Posterior vena cava (tissue), 2 donors: Measurements from ENCODE around the gene GREM1. TPM values are rescaled to one million over a fixed set of nuclear protein-coding genes. Genes with fewer than 3 reads are reported as not detected.

Experiments
- DNase-seq: peaks from one replicate; pipeline ENCODE4 v3.0.0-alpha.2; 2020; ENCODE audit warnings: low spot score
- intact Hi-C, 2 donors: fragments of 100-400 bp; cut with DNase I; formaldehyde crosslinking; loops; one replicate each; pipeline versions ENCODE4 v1.14.1 to v1.14.2; 2022 to 2023
- total RNA-seq, 2 donors: library from RNA; stranded (reverse); fragmentation: NEBNext Ultra II Directional; extraction: Animal tissue kit (Norgen Biotek cat#: 25700); gene quantifications; one replicate each; pipeline ENCODE4 v1.2.1, GENCODE V29; 2021
- donor health status: DM: yes; HTN: yes; CAD: no.
- donor health status: DM: yes; HTN: yes; CAD: no.

Gene GREM1
- total RNA-seq, 2 donors from 2014 or later: 283 to 825 TPM

- no peak for DNase-seq
- intact Hi-C loops: no loop called here
These were observed 3.8 kb downstream of the GREM1 start for GRCh38 chr15:32721596-32721995.

- intact Hi-C loops: no loop called here
- DNase-seq: no peak
These were observed 4.3 kb downstream of the GREM1 start for GRCh38 chr15:32722136-32722535.

DNA sequence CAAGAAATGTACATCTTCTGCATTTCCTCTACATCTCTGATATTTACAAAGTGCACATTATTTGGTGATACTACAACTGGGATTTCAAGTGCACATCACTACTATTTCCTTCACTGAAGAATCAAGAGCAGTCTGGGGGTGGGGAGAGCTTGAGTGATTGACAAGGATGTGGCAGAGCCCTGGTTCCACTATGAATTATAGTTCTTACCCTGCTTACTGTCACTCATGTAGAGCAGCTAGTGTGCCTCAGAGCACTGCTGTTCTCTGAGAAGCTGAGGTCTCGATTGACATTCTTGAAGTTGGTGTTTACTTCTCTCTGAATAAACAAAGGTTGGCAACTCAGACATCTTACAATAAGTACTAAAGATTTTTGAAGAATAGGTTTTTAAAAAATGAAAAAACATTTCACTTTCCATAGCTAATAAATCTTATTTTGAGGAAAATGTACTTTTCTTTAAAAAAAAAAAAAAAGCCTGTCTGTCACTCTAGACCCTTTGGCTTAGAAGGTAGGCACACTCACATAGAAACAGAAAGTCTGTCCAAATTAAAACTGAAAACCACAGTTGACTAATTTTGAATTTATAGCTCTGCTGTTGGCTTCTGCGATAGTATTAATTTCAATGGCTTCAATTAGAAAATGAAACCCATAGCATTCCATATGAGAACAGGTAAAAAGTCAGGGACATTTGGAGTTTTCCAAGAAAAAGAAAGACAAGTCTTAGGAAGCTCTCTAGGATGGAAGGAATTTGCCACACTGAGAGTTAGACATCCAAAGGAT, 5.6 kb downstream of the GREM1 start:
- no peak for DNase-seq
- intact Hi-C loops: no loop called here

DNA sequence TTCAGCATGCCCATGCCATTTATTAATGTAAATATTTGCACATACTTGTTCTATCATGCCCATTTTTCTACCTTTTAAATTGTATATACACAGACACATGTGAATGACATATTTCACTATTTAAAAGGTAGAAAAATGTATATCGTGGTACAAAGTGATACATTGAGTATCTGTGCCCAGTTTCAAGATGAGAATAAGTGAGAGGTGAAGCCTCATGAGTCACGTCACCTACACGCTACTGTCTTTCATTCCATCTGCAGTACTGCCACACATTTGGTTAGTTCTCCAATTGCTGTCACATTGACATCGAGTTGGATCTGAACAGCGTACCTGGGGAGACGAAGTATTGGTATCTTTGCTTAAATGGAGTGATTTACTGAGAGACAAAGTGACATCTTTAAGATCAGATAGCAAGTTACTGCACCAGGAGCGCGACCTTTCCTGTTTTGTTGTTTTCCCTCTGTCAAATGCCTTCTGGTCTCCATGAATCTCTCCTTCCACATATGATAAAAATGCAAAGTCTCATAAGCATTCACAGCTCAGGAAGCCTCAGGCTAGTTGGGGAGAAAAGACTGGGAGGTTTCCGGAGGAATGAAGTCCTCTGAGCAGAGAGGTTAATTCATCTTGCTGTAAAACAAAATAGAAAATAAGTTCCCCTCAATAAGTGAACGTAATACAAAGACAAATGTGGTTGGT, 12.0 kb downstream of the GREM1 start:
- DNase-seq: no peak
- intact Hi-C loops: loop anchor here in 1 of 2 donors (10.0 kb wide), 1 partner anchor 125 kb away; no protein-coding TSS in a partner anchor

- intact Hi-C loops: loop anchor here in 1 of 2 donors (10.0 kb wide), 1 partner anchor 124 kb away; no protein-coding TSS in a partner anchor
- peak; percentile 70 for DNase-seq
These were observed 13.2 kb downstream of the GREM1 start for GRCh38 chr15:32730677-32731654.

GRCh38 chr15:32732574-32733157, 14.9 kb downstream of the GREM1 start:
- DNase-seq: no peak
- intact Hi-C loops: loop anchor here in 1 of 2 donors (10.0 kb wide), 1 partner anchor 122 kb away; no protein-coding TSS in a partner anchor

DNA sequence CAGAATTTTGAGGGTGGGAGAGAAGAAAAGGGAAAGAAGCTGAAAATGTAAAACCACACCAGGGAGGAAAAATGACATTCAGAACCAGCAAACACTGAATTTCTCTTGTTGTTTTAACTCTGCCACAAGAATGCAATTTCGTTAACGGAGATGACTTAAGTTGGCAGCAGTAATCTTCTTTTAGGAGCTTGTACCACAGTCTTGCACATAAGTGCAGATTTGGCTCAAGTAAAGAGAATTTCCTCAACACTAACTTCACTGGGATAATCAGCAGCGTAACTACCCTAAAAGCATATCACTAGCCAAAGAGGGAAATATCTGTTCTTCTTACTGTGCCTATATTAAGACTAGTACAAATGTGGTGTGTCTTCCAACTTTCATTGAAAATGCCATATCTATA, 15.5 kb downstream of the GREM1 start:
- DNase-seq: no peak
- intact Hi-C loops: loop anchor here in 1 of 2 donors (10.0 kb wide), 1 partner anchor 122 kb away; no protein-coding TSS in a partner anchor

- intact Hi-C loops: loop anchor here in 1 of 2 donors (10.0 kb wide), 1 partner anchor 119 kb away; no protein-coding TSS in a partner anchor
- no peak for DNase-seq
These were observed 18.3 kb downstream of the GREM1 start for GRCh38 chr15:32735989-32736700.

GRCh38 chr15:32736701-32737061, 18.9 kb downstream of the GREM1 start:
- DNase-seq: no peak
- intact Hi-C loops: loop anchor here in 1 of 2 donors (10.0 kb wide), 1 partner anchor 118 kb away; no protein-coding TSS in a partner anchor

DNA sequence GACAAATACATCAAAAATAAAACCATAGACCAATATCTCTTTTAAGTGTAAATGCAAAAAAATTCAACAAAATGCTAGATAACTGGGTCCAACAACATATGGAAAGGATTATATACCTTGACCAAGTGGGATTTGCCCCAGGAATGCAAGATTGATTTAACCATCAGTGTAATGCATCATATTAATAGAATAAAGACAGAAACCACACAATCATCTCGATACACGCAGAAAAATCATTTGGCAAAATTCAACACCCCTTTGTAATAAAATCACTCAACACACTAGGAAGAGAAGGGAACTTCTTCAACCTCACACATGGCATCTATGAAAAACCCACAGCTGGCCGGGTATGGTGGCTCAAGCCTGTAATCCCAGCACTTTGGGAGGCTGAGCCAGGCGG, 19.5 kb downstream of the GREM1 start:
- intact Hi-C loops: loop anchor here in 1 of 2 donors (10.0 kb wide), 1 partner anchor 117 kb away; no protein-coding TSS in a partner anchor
- no peak for DNase-seq

DNA sequence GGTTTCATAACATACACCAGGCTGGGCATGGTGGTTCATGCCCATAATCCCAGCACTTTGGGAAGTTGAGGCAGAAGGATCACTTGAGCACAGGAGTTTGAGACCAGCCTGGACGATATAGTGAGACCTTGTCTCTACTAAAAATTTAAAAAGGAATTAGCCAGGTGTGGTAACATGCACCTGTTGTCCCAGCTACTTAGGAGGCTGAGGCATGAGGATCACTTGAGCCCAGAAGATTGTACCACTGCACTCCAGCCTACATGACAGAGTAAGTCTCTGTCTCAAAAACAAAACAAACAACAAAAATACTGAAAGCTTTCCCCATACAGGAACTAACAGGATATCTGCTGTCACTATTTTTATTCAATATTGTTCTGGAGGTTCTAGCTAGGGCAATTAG, 20.9 kb downstream of the GREM1 start:
- intact Hi-C loops: loop anchor here in 1 of 2 donors (10.0 kb wide), 1 partner anchor 116 kb away; no protein-coding TSS in a partner anchor

GRCh38 chr15:32739522-32740063, 21.8 kb downstream of the GREM1 start:
- no peak for DNase-seq
- intact Hi-C loops: loop anchor here (5.0 to 10.0 kb wide), 2 partner anchors 115 to 1448 kb away; no protein-coding TSS in a partner anchor

More for the DNA sequence above, 20.9 kb downstream of the GREM1 start:
- no peak for DNase-seq

DNA sequence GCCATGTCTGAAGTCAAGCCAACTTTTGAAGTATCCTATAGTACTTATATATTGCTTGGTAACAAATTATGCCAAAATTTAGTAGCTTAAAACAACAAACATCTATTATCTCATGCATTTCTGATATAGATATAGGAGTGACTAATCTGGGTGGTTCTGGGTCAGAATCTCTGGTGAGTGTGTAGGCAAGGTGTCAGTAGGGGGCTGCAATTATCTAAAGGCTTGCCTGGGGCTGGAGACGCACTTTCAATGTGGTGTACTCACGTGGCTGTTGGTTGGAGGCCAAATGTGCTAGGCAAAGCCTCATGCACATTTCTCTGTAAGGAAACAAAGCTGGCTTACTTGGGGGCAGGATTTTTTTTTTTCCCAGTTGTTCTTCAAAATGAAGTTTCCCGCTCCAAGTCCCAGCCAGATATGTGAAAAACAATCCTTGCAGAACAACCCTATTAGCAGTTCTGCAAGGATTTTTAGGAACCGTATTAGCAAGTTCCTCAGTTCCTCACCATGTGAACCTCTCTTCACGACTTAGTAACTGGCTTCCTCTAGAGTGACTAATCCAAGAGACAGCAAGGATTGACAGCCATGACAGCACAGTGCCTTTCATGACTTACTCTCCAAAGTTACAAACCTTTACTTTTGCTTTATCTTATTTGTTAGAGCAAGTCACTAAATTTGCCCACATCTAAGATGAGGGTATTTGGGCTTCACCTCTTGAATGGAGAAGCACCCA, 25.8 kb downstream of the GREM1 start:
- intact Hi-C loops: loop anchor here in 1 of 2 donors (5.0 kb wide), 1 partner anchor 1444 kb away; no protein-coding TSS in a partner anchor
- DNase-seq: no peak

DNA sequence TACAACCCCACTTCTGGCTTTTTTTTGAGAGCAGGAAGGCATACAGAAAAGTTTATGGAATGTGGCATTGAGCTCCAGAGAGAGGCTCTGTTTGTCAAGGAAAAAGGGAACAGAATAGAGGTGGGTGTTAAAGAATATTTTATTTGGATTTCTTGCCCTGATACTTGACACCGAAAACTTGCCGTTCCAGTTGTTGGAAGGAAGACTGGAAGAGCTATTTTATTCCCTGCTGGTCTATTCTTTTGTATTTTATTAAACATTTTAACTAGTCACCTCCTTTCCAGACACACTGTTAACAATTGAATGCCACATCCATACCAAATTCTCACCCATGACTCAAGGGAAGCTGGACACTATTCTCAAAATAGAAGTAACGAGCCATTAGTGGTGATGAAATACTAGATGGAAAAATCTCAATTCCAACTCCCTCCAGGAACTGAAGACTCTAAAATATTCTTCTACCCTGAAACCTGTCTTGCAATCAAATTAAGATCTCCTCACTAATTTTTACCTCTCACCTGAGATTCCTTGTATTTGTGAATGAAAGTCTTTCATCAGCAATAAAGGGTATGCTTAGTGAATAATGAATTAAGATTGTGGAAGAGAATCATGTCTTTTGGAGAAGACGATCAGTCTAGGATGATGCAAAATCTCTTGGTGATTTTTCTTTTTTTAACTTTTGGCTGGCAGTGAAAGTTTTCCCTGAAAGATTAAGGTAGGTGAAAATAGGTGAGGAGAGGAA, 28.5 kb downstream of the GREM1 start:
- DNase-seq: no peak
- intact Hi-C loops: no loop called here

- DNase-seq: no peak
- intact Hi-C loops: no loop called here
These were observed 30.1 kb downstream of the GREM1 start for GRCh38 chr15:32747921-32748342.

DNA sequence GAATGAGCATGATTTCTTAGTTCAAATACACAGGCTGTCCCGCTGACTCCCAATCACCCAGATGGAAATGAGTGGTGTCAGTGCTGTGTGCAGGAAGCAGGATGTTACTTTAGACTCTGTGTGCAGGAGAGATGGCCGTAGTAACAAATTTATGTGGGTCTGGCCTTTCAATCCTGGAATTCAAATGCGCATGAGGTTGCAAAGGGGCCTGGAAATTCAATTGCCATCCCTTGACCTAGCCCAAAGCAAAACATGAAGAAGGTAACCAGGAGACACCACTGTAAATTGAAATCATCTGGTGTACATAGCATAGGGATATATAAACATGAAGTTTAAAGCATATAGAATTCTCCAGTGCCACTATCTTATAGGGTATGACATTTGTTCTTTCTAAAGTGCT, 33.2 kb downstream of the GREM1 start:
- intact Hi-C loops: no loop called here
- no peak for DNase-seq
